MM.1S (cell line): ENCODE results near the gene CTSH.

ENCODE experiments used
- CTCF ChIP-seq: fragments of 300-600 bp; sonication (generic); IDR thresholded peaks from 2 replicates; pipeline ENCODE4 v1.5.1; 2016; ENCODE audit warnings: antibody characterized with exemption, low read length, mixed read lengths
- EZH2 ChIP-seq: fragments of 300-600 bp; sonication (generic); optimal IDR thresholded peaks from 2 replicates; pipeline ENCODE3; 2017; ENCODE audit warnings: low read depth, mild to moderate bottlenecking, antibody characterized with exemption, low read length, mixed read lengths
- EZH2phosphoT487 ChIP-seq: fragments of 300-600 bp; sonication (generic); IDR thresholded peaks from 2 replicates; pipeline ENCODE4 v1.6.1; 2018; ENCODE audit warnings: antibody characterized with exemption, low read length

DNA sequence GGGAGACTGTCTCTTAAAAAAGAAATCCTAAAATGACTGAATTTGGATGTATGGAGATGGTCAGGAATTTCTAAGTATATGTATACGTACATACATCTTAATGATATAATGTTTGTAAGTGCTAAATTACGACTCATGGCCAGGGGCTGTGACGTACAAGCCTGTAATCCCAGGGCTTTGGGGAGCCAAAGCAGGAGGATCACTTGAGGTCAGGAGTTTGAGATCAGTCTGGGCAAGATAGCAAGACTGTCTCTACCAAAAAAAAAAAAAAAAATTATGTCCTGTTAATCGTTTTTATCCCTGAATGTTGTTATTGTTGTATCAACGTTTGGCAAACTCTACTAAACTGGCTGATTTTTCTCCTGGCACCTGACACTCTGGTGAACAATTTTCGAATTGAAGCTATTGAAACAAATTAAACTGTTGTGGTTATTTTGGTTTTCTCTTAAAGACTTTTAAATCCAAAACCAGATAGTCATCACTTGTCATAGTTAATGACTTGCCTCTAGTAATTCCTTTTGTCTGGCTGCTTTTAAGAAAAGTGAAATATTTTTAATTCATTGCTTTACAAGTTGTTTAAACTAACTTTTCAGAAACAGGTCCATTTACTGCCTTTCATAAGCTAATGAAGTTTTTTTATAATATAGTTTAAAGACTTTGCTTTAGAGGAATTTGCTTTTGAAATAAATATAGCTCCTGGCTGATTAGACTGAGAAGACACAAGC lies 65.2 kb downstream of the CTSH start:
- TF ChIP-seq CTCF (no peak), EZH2 (no peak), EZH2phosphoT487 (no peak)
